Measurements from ENCODE around the gene KLF14. TPM values are rescaled to one million over a fixed set of nuclear protein-coding genes. Genes with fewer than 3 reads are reported as not detected.
"Not testable (repeated sequence)": the region's sequence is repeated elsewhere in the genome, so short reads cannot be mapped to it uniquely, and the experiment has no call there.

Gene KLF14
- total RNA-seq, 3 donors from 2014 or later = 0.15 to 0.80 TPM; not detected in 1

- Histone ChIP-seq H3K4me1 (no peaks in the 10 kb centered on the region), H3K4me3 (no peak overlapping the region), H3K27me3 (no peaks in the 10 kb centered on the region), H3K9me3 (no peaks in the 10 kb centered on the region), H3K27ac (no peak overlapping the region), H3K36me3 (no peaks in the 10 kb centered on the region)
- no peak for DNase-seq (ENCODE audit: low spot score in 2 of 2)
- TF ChIP-seq POLR2AphosphoS5 (IDR thresholded peaks at IDR 0.05) (no peak), POLR2A (IDR thresholded peaks at IDR 0.05) (no peak), CTCF (IDR thresholded peaks at IDR 0.05) (no peak)
- intact Hi-C loops (cut with DNase I; ENCODE audit: low total_unique reads) = no loop called here
Measured at GRCh38 chr7:130699686-130700085, 34.3 kb downstream of the KLF14 start.

- Histone ChIP-seq H3K9me3 (no peaks in the 10 kb centered on the region), H3K4me3 (no peak overlapping the region), H3K27ac (no peak overlapping the region), H3K36me3 (no peaks in the 10 kb centered on the region), H3K27me3 (no peaks in the 10 kb centered on the region), H3K4me1 (no peaks in the 10 kb centered on the region)
- intact Hi-C loops (cut with DNase I; ENCODE audit: low total_unique reads) = no loop called here
- TF ChIP-seq CTCF (IDR thresholded peaks at IDR 0.05) = no peak
- TF ChIP-seq POLR2A (IDR thresholded peaks at IDR 0.05) = no peak
- TF ChIP-seq POLR2AphosphoS5 (IDR thresholded peaks at IDR 0.05) = no peak
- DNase-seq (ENCODE audit: low spot score in 2 of 2) = no peak
Measured at GRCh38 chr7:130697820-130698219, 36.2 kb downstream of the KLF14 start.

- no peaks in the 10 kb centered on the region for H3K36me3 ChIP-seq
- DNase-seq (ENCODE audit: low spot score in 2 of 2) = no peak
Measured at GRCh38 chr7:130695840-130696239, 38.2 kb downstream of the KLF14 start.

GRCh38 chr7:130692396-130692795, 41.6 kb downstream of the KLF14 start:
- not testable (repeated sequence) for H3K27me3 ChIP-seq

More at GRCh38 chr7:130695840-130696239, 38.2 kb downstream of the KLF14 start:
- intact Hi-C loops (cut with DNase I; ENCODE audit: low total_unique reads) = no loop called here
- Histone ChIP-seq H3K9me3 (no peaks in the 10 kb centered on the region), H3K27ac (no peak overlapping the region), H3K4me1 (no peaks in the 10 kb centered on the region), H3K4me3 (no peak overlapping the region), H3K27me3 (no peaks in the 10 kb centered on the region)
- no peak for TF ChIP-seq POLR2A (IDR thresholded peaks at IDR 0.05)
- peak in 2 of 3 donors; percentile 40 to 57 for TF ChIP-seq CTCF (IDR thresholded peaks at IDR 0.05)
- TF ChIP-seq POLR2AphosphoS5 (IDR thresholded peaks at IDR 0.05) = no peak

GRCh38 chr7:130689683-130690082, 44.3 kb downstream of the KLF14 start:
- intact Hi-C loops (cut with DNase I; ENCODE audit: low total_unique reads) = no loop called here

More at GRCh38 chr7:130692396-130692795, 41.6 kb downstream of the KLF14 start:
- DNase-seq (ENCODE audit: low spot score in 2 of 2); H3K4me3 ChIP-seq; H3K4me1 ChIP-seq; intact Hi-C loops (cut with DNase I; ENCODE audit: low total_unique reads); H3K36me3 ChIP-seq; H3K27ac ChIP-seq: not testable (repeated sequence)
- peaks cover 4 to 12% of the 10 kb centered on the region in 2 donors for H3K9me3 ChIP-seq

GRCh38 chr7:130683026-130683425, 51.0 kb downstream of the KLF14 start:
- intact Hi-C loops (cut with DNase I; ENCODE audit: low total_unique reads) = no loop called here
- H3K4me1 ChIP-seq = no peaks in the 10 kb centered on the region
- DNase-seq (ENCODE audit: low spot score in 2 of 2) = no peak
- no peaks in the 10 kb centered on the region for H3K9me3 ChIP-seq
- TF ChIP-seq CTCF (IDR thresholded peaks at IDR 0.05) = no peak
- TF ChIP-seq POLR2A (IDR thresholded peaks at IDR 0.05) = no peak
- TF ChIP-seq POLR2AphosphoS5 (IDR thresholded peaks at IDR 0.05) = no peak
- no peak overlapping the region for H3K4me3 ChIP-seq
- H3K36me3 ChIP-seq = no peaks in the 10 kb centered on the region
- peak overlapping the region; percentile 10 to 26 for H3K27ac ChIP-seq
- H3K27me3 ChIP-seq = no peaks in the 10 kb centered on the region

More at GRCh38 chr7:130689683-130690082, 44.3 kb downstream of the KLF14 start:
- no peaks in the 10 kb centered on the region for H3K27me3 ChIP-seq
- no peak overlapping the region for H3K4me3 ChIP-seq
- no peak overlapping the region for H3K27ac ChIP-seq
- TF ChIP-seq POLR2A (IDR thresholded peaks at IDR 0.05) (no peak), POLR2AphosphoS5 (IDR thresholded peaks at IDR 0.05) (no peak)
- no peaks in the 10 kb centered on the region for H3K36me3 ChIP-seq
- H3K4me1 ChIP-seq = no peaks in the 10 kb centered on the region
- H3K9me3 ChIP-seq = peaks cover 4 to 12% of the 10 kb centered on the region in 2 donors
- no peak for DNase-seq (ENCODE audit: low spot score in 2 of 2)

Other genes starting within 250 kb of the KLF14 start
- 10 to 100 TPM; 54.9 to 95.7 (median 60.3) TPM for gene MEST, start 242.1 kb downstream of the KLF14 start, total RNA-seq
- gene COPG2, start 65.5 kb downstream of the KLF14 start, total RNA-seq = 10 to 100 TPM; 21.3 to 37.8 (median 27.2) TPM
- not detected for gene TSGA13, start 47.7 kb downstream of the KLF14 start, total RNA-seq